ENCODE data around the gene IL17B.

- TF ChIP-seq EZH2 (IDR thresholded peaks at IDR 0.05; ENCODE audit: low read depth, low read length, severe bottlenecking) (no peak), EGR1 (IDR thresholded peaks at IDR 0.05; ENCODE audit: borderline replicate concordance, low read depth, low read length) (no peak)
These were observed 3.0 kb downstream of the IL17B start for GRCh38 chr5:149376104-149376503.

All from H1 (cell line).